Activated CD4-positive, alpha-beta T cell treated with anti-CD3 and anti-CD28 coated beads, Interleukin-2, amount 10 ng/mL, durations not matched to agents 7 days and 5 days (primary cell): ENCODE measurements around the gene MSH5. TPM values are rescaled to one million over a fixed set of nuclear protein-coding genes. Genes with fewer than 3 reads are reported as not detected.

Source experiments
- CTCF ChIA-PET: fragments of 350-600 bp; sonication (Branson Sonifier 250); formaldehyde crosslinking; loops from one replicate; lab custom pipeline; 2021; ENCODE audit warnings: antibody characterized with exemption; lab: Charles Lee
- POLR2A ChIA-PET: fragments of 350-600 bp; sonication (Branson Sonifier 250); formaldehyde crosslinking; loops from one replicate; lab custom pipeline; 2021; ENCODE audit warnings: antibody characterized with exemption; lab: Charles Lee
- DNase-seq: peaks from one replicate; pipeline ENCODE4 v3.0.0-alpha.2; 2020
- H3K27ac Mint-ChIP-seq: one replicate; pipeline ENCODE4 v1.8.0; 2021; ENCODE audit warnings: mild to moderate bottlenecking, moderate library complexity, mixed read lengths
- H3K27me3 Mint-ChIP-seq: one replicate; pipeline ENCODE4 v1.8.0; 2021; ENCODE audit warnings: mixed read lengths
- H3K36me3 Mint-ChIP-seq: one replicate; pipeline ENCODE4 v1.8.0; 2021; ENCODE audit warnings: low read depth, mixed read lengths
- H3K4me1 Mint-ChIP-seq: one replicate; pipeline ENCODE4 v1.8.0; 2021; ENCODE audit warnings: mixed read lengths
- H3K4me3 Mint-ChIP-seq: one replicate; pipeline ENCODE4 v1.8.0; 2021; ENCODE audit warnings: mild to moderate bottlenecking, moderate library complexity, mixed read lengths
- H3K9me3 Mint-ChIP-seq: one replicate; pipeline ENCODE4 v1.8.0; 2021; ENCODE audit warnings: mixed read lengths
- total RNA-seq, 2 experiments: library from RNA; stranded (reverse); gene quantifications; one replicate each; pipeline ENCODE4 v1.2.3, GENCODE V29; 2021

The MSH5 gene
- total RNA-seq, 2 experiments from 2014 or later = 56.1 to 58.0 TPM

DNA sequence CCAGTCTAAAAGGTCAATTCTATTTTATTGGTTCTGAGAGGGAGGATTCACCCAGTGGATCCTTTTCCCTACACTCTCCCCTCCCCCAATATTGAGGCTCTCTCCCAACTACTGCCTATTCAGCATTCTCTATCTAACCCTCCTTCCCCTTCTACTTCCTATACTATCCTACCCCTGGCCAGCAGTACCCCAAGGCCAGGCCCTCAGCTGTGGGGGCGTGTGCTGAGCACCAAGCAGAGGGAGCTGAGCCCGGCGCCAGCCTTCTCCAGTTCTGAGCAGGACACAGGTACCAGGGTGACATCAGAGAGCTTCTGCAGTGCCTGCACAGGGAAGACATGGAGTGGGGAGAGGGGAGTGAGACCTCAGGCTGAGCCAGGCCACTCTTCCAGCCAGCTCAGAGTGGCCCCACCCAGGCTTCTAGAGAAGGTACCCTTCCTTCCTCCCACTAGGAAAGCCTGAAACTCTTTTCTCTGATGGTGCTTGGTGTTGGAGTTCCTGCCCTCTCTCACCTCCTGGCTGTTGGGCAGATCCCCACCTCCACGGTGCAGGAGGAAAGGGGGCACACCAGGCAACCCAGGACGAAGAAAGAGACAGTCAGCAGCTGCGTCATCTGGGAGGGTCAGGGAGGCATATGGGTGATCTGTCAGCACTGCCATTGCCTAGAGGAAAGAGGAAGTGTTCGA lies 12.6 kb upstream of the MSH5 start:
- peak overlapping the region; percentile 85 for H3K27ac Mint-ChIP-seq
- peak overlapping the region; percentile 28 for H3K4me3 Mint-ChIP-seq
- ChIA-PET POLR2A (interaction anchor here (0.8 kb wide), 1 partner anchor 11 kb away, joined by 3 read pairs; no protein-coding TSS in a partner anchor), CTCF (interaction anchor here (0.6 to 2.1 kb wide), 7 partner anchors 10 to 108 kb away, joined by 3 to 7 read pairs (median 4); partner anchors contain the start of gene CLIC1)
- H3K9me3 Mint-ChIP-seq = no peaks in the 10 kb centered on the region
- H3K27me3 Mint-ChIP-seq = no peaks in the 10 kb centered on the region
- DNase-seq = peak; percentile 47
- H3K36me3 Mint-ChIP-seq = peaks cover 35% of the 10 kb centered on the region
- H3K4me1 Mint-ChIP-seq = peaks cover 74% of the 10 kb centered on the region

DNA sequence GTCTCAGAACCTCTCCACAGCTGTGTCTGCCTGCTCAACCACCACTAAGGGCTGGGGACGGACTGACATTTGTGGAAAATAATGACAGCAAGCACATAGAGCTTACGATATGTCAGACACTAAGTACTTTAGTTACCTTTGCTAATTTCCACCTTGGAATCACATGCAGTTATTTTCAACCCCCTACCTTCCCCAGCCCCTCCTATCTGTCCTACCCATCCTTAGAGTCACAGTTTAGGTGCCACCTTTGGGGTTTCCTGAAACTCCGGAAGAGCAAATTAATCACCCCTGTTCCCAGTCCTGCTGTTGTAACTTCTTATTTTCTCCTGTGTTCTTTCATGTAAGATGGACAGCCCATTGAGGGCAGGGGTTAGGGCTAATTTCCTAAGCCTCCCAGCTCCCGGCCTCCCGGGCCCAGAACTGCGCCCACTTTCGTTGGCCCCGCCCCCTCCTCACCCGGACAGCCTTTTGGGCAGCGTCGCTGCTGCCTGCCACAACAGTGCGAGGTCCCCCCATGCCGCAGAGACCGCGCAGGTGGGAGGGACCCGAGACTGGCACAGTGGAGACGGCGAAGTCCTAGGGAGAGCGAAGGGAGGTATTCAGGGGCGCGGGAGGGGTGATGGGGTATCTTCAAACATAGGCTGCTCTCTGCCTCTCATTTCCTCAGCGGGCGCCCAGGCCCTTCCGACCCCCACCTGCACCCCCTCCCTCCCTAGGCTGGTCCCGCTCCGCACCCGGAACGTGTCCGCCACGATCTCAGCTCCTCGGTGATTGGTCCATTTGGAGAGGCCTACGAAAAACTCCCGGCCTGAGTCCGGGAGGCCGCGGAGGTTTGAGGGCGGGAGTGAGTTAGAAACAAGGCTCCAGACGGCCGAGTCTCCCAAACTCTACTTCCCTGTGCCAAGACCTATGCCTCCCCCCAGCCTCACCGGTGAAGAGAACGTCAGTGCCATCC lies 11.8 kb upstream of the MSH5 start:
- Mint-ChIP-seq H3K4me3 (peak overlapping the region; percentile 85), H3K27me3 (no peaks in the 10 kb centered on the region), H3K36me3 (peaks cover 38% of the 10 kb centered on the region), H3K9me3 (no peaks in the 10 kb centered on the region), H3K4me1 (peaks cover 73% of the 10 kb centered on the region), H3K27ac (peak overlapping the region; percentile 85)
- DNase-seq = no peak
- ChIA-PET CTCF (interaction anchor here (1.3 to 2.1 kb wide), 5 partner anchors 8 to 100 kb away, joined by 3 to 7 read pairs (median 4); partner anchors contain the start of gene CLIC1), POLR2A (interaction anchor here (0.8 kb wide), 1 partner anchor 10 kb away, joined by 3 read pairs; no protein-coding TSS in a partner anchor)

DNA sequence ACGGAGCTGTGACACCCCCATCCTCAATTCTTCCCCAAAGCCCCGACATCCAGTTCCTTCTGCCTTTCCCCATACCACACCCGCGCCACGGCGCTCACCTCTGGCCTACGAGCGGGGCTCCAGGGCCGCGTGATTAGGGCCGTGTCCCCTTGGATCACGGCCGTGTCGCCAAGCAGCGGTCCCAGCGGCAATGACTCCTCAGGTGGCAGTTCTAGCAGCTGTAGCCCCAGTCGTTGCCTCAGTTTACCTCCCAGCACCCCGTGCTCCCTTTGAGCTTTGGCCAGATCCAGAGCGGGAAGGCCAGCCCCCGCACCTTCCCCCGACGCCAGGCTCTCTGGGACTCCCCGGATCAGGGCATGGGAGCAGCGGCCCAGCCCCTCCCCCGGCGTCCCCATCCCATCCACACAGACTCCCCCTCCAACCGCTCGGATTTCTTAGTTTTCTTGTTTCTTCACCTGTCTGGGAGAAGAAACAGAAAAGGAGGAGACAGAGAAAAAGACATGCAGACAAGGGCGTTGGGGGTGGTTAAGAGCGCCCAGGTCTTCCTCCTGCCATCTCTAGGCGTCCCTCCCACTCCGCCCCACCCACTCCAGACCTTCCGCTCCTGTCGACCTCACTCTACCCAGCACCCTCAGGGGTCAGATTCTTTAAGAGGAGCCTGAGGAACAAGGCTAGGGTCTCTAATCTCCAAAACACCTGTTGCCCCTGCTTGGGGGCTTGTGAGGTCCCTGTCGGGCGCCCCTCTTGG lies 10.9 kb upstream of the MSH5 start, which contains the start of gene DDAH2:
Gene DDAH2 (minus strand): TSS at position 533 of the 748 bp plus-strand sequence. CDS start 138 bp downstream, at position 395.
- ChIA-PET POLR2A (interaction anchor here (1.0 kb wide), 1 partner anchor 11 kb away, joined by 3 read pairs; no protein-coding TSS in a partner anchor), CTCF (interaction anchor here (0.6 to 4.2 kb wide), 18 partner anchors 9 to 134 kb away, joined by 3 to 16 read pairs (median 4); partner anchors contain the start of genes LY6G5C, MSH5, NEU1 and VARS1)
- DNase-seq = no peak
- H3K36me3 Mint-ChIP-seq = peaks cover 47% of the 10 kb centered on the region
- no peaks in the 10 kb centered on the region for H3K27me3 Mint-ChIP-seq
- peaks cover 78% of the 10 kb centered on the region for H3K4me1 Mint-ChIP-seq
- H3K9me3 Mint-ChIP-seq = no peaks in the 10 kb centered on the region
- peak within 1 kb of the TSS; percentile 85 for H3K4me3 Mint-ChIP-seq
- H3K27ac Mint-ChIP-seq = peak within 1 kb of the TSS; percentile 76

DNA sequence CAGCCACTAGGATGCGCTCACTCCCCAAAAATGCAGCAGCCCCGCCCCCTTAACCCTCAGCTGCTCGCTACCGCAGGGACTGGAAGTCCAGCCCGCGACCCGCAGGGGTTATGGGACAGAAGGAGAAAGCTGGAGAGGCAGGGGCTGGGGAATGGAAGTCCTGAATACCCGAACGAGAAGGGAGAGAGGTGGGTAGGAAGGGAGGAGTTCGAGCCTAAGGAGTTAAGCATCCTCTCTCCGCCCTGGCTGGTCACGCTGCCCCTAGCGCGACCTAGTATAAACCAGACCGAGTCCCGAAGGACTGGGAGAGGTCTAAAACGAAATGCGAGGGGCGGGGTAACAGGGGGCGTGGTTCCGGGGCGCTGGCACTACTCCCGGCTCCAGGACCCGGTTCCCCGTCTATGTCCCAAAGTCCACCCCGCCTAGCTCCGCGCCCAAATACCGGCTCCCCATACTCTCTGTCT lies 10.3 kb upstream of the MSH5 start:
- peaks cover 80% of the 10 kb centered on the region for H3K4me1 Mint-ChIP-seq
- no peaks in the 10 kb centered on the region for H3K27me3 Mint-ChIP-seq
- peak; percentile 80 for DNase-seq
- H3K27ac Mint-ChIP-seq = peak overlapping the region; percentile 76
- H3K4me3 Mint-ChIP-seq = peak overlapping the region; percentile 85
- no peaks in the 10 kb centered on the region for H3K9me3 Mint-ChIP-seq
- H3K36me3 Mint-ChIP-seq = peaks cover 54% of the 10 kb centered on the region
- ChIA-PET POLR2A (interaction anchor here (1.0 kb wide), 1 partner anchor 11 kb away, joined by 3 read pairs; no protein-coding TSS in a partner anchor), CTCF (interaction anchor here (0.5 to 4.2 kb wide), 20 partner anchors 9 to 133 kb away, joined by 3 to 16 read pairs (median 4); partner anchors contain the start of genes LY6G5C, MSH5, NEU1 and VARS1)

DNA sequence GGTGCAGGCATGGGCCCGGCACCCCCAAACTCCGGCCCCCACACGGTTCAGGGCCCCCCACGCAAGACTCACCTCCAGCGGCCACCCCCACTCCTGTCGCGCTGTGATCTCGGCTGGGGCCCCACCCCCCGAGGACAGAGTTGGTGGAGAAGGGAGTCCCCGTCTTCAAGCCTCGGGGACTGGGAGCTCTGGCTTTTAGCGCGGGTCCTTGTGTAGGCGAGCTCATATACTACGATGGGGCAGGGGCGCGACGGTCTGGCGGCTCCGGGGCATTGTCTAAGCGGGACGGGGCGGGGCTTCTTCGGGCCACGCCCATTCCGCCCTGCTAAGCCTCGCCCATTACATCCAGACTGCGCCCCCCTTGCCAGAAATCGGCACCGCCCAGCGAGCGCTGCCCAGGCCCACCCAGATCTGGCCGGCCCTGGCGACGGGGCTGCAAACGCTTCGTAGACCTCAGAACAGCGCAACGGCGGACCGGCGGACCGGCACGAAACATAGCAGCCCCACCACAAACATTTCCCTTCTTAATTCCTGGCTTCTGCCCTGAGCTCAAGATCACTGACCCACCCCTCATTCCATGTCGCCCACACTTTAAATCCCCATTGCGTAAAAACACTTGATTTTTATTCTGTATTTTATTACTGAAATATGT lies 9.7 kb upstream of the MSH5 start:
- POLR2A ChIA-PET = interaction anchor here (1.0 kb wide), 1 partner anchor 10 kb away, joined by 3 read pairs; no protein-coding TSS in a partner anchor
- peaks cover 59% of the 10 kb centered on the region for H3K36me3 Mint-ChIP-seq
- CTCF ChIA-PET = interaction anchor here (0.5 to 4.2 kb wide), 21 partner anchors 9 to 132 kb away, joined by 3 to 16 read pairs (median 4); partner anchors contain the start of genes HSPA1A, HSPA1L, LY6G5C and MSH5
- H3K4me1 Mint-ChIP-seq = peaks cover 79% of the 10 kb centered on the region
- H3K27ac Mint-ChIP-seq = peak overlapping the region; percentile 80
- DNase-seq = peak; percentile 57
- peak overlapping the region; percentile 85 for H3K4me3 Mint-ChIP-seq
- H3K9me3 Mint-ChIP-seq = no peaks in the 10 kb centered on the region
- no peaks in the 10 kb centered on the region for H3K27me3 Mint-ChIP-seq

DNA sequence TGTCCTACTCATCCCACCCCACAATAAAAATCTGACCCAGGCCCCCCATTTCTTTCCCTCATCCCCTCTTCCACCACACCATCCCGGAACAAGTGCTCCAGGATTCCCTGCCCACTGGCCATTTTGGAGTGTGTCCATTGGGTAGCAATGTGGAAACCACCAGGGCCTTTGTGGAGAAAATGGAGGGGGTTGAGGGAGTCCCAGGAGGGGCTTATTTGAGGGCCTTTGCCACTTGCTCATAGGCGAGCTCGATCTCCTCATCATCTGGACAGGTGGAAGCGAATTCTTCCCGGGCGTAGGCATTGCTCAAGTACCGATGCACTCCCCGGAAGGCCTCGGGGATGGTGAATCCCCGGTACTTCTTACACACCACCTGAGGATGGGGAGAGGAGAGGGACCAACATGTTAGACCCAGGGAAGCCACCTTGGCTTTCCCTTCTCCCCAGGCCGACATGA lies 9.1 kb upstream of the MSH5 start:
- ChIA-PET CTCF (interaction anchor here (0.7 to 4.2 kb wide), 11 partner anchors 8 to 108 kb away, joined by 3 to 16 read pairs (median 4); partner anchors contain the start of genes HSPA1A, HSPA1L and MSH5), POLR2A (no interaction called here)
- Mint-ChIP-seq H3K27me3 (no peaks in the 10 kb centered on the region), H3K27ac (peak overlapping the region; percentile 80), H3K9me3 (no peaks in the 10 kb centered on the region), H3K4me1 (peaks cover 77% of the 10 kb centered on the region), H3K4me3 (peak overlapping the region; percentile 85), H3K36me3 (peaks cover 63% of the 10 kb centered on the region)
- DNase-seq = no peak

DNA sequence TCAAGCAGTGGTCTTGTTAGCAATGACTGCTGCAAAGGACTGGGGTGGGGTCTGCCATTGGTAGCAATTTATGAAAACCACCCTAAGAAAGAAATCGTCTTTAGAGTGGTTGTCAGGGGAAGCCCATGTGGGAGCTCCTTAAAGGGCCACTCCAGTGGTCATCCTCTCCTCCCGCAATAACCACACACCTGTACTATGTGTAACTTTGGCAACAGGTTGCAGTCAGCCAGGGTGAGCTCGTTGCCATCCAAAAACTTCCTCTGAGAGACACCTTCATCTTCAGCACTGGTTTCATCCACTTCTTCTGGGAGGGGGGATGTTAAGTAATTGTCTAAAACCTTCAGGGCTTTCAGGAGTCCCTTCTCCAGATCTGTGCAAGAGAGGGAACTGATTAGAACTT lies 7.8 kb upstream of the MSH5 start:
- peaks cover 68% of the 10 kb centered on the region for H3K4me1 Mint-ChIP-seq
- no peak overlapping the region for H3K27ac Mint-ChIP-seq
- H3K27me3 Mint-ChIP-seq = no peaks in the 10 kb centered on the region
- POLR2A ChIA-PET = no interaction called here
- H3K36me3 Mint-ChIP-seq = peaks cover 56% of the 10 kb centered on the region
- no peaks in the 10 kb centered on the region for H3K9me3 Mint-ChIP-seq
- DNase-seq = no peak
- H3K4me3 Mint-ChIP-seq = no peak overlapping the region
- CTCF ChIA-PET = interaction anchor here (0.8 to 4.2 kb wide), 5 partner anchors 38 to 101 kb away, joined by 3 to 16 read pairs (median 4); partner anchors contain the start of gene VWA7

DNA sequence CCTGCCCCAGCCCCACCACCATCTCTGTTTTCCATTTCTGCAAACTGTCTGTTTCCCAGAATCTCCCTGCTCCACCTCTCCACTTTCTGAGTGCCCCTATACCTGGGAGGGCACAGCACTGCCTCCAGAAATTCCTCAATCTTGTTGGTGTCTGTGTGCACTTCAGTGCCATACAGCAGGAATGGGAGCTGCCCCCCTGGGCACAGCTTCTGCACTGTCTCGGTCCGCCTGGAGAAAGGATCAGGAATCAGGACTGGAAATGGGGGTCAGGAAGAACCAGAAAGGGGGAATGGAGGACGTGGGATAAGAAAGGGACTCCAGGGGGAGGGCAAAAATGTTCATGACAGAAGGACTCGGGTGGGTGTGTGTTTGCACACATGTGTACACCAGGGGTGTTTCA lies 6.1 kb upstream of the MSH5 start:
- ChIA-PET POLR2A (no interaction called here), CTCF (interaction anchor here (1.4 to 1.5 kb wide), 3 partner anchors 23 to 62 kb away, joined by 3 to 5 read pairs (median 4); partner anchors contain the start of gene VARS1)
- H3K27me3 Mint-ChIP-seq = no peaks in the 10 kb centered on the region
- peak overlapping the region; percentile 76 for H3K27ac Mint-ChIP-seq
- H3K9me3 Mint-ChIP-seq = no peaks in the 10 kb centered on the region
- H3K36me3 Mint-ChIP-seq = peaks cover 49% of the 10 kb centered on the region
- DNase-seq = no peak
- H3K4me3 Mint-ChIP-seq = peak overlapping the region; percentile 94
- H3K4me1 Mint-ChIP-seq = peaks cover 68% of the 10 kb centered on the region

DNA sequence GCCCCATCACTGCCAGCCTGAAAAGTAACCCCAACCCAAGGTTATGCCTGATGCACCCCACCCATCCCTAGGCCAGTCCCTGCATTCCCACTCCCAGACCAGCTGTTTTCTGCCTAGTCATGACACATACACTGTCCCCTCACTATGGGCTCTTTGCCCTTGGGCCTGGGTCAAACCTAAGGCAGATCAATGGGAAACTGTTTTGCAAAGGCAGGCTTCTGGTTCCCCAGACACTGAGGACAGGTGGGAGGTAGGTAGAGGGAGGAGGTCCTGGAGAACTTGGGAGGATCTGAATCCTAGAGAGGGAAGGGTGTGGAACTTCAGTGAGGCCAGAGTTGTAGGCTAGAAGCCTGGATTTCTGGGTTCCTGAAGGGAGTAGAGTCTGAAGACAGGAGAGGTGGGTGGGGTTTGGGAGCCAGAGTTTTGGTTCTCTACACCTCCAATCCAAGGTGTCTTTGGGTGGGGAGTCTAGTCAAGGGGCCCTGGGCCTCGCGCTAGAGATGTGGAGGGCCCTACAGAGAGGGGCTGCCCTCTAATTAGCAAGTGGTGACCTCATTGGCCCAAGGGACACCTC lies 5.5 kb upstream of the MSH5 start:
- ChIA-PET POLR2A (no interaction called here), CTCF (interaction anchor here (0.6 to 1.5 kb wide), 6 partner anchors 8 to 122 kb away, joined by 3 to 5 read pairs (median 4); partner anchors contain the start of gene VARS1)
- Mint-ChIP-seq H3K9me3 (no peaks in the 10 kb centered on the region), H3K27ac (peak overlapping the region; percentile 96), H3K4me1 (peaks cover 68% of the 10 kb centered on the region), H3K4me3 (peak overlapping the region; percentile 94), H3K36me3 (peaks cover 49% of the 10 kb centered on the region), H3K27me3 (no peaks in the 10 kb centered on the region)
- no peak for DNase-seq

DNA sequence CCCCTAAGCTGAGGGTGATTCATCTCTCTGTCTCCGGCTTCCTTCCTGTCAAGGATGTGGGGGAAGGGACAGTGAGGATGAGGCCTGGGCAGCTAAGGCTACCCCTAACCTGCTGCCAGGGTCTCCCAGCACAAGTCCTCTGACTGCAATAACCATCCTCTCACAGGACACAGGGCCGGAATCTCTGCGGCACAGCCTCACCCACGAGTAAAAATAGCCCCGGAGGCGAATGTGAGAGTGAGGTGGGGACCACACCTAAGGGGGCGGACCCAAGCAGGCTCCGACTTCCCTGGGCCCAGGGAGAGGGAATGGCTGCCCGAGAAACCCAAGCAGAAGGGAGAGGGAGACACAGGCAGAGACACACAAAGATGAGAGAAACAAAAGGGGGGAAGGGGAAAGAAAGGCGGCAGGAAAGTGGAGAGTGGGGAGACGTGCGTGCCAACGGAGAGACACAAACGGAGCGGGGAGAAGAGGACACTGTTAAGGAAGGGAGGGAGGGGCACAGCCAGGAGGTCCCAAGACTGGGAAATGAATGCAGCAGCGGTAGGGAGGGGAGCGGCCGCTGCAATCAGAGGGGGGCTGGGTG lies 4.9 kb upstream of the MSH5 start:
- peak overlapping the region; percentile 96 for H3K27ac Mint-ChIP-seq

More for the DNA sequence above, 4.9 kb upstream of the MSH5 start:
- H3K27me3 Mint-ChIP-seq = no peaks in the 10 kb centered on the region
- H3K4me3 Mint-ChIP-seq = peak overlapping the region; percentile 94
- peak; percentile 64 for DNase-seq
- ChIA-PET CTCF (interaction anchor here (0.6 to 2.2 kb wide), 7 partner anchors 9 to 158 kb away, joined by 3 to 17 read pairs (median 4); no protein-coding TSS in a partner anchor), POLR2A (interaction anchor here (2.7 kb wide), 1 partner anchor 92 kb away, joined by 9 read pairs; the partner anchor contains the start of gene HSPA1B)
- no peaks in the 10 kb centered on the region for H3K9me3 Mint-ChIP-seq
- H3K4me1 Mint-ChIP-seq = peaks cover 69% of the 10 kb centered on the region
- H3K36me3 Mint-ChIP-seq = peaks cover 49% of the 10 kb centered on the region
